Measurements from ENCODE around the gene MEA1.

- TF ChIP-seq EZH2 (IDR thresholded peaks at IDR 0.05; ENCODE audit: low read length, unreplicated experiment) (no peak), CTCF (conservative IDR thresholded peaks at IDR 0.05; ENCODE audit: low read depth, low read length) (no peak)
Measured at GRCh38 chr6:43014434-43014909, 726 bp upstream of the MEA1 start.

Data from PC-3 (cell line).